GM23338 (cell line): ENCODE measurements around the gene SERPINA9. TPM values are rescaled to one million over a fixed set of nuclear protein-coding genes. Genes with fewer than 3 reads are reported as not detected.

Experiments used
- ATAC-seq: fragments of 200-7000 bp; cut with Tn5 transposase; 3 replicates; pipeline ENCODE4 v1.9.1; 2020
- DNase-seq: peaks from one replicate; pipeline ENCODE4 v3.0.0-alpha.2; 2015; ENCODE audit warnings: low spot score
- H2AFZ ChIP-seq: fragments of 200-600 bp; sonication (generic); 2 replicates; pipeline ENCODE4 v1.8.0; 2016; ENCODE audit warnings: antibody characterized with exemption, mild to moderate bottlenecking, moderate library complexity
- H3F3A ChIP-seq: fragments of 200-600 bp; sonication (generic); replicated peaks from 2 replicates; pipeline ENCODE4 v1.8.0; 2017; ENCODE audit warnings: antibody characterized with exemption, mixed run types, low read depth
- H3K27ac ChIP-seq: fragments of 200-600 bp; sonication (generic); 2 replicates; pipeline ENCODE4 v1.6.1; 2016; ENCODE audit warnings: low read depth
- H3K27me3 ChIP-seq: fragments of 200-600 bp; sonication (generic); 2 replicates; pipeline ENCODE4 v1.8.0; 2016; ENCODE audit warnings: mild to moderate bottlenecking, mixed run types, moderate library complexity; ENCODE audit not compliant: insufficient read depth
- H3K36me3 ChIP-seq: fragments of 200-600 bp; sonication (generic); 2 replicates; pipeline ENCODE4 v1.8.0; 2016; ENCODE audit warnings: mild to moderate bottlenecking; ENCODE audit not compliant: insufficient read depth
- H3K4me1 ChIP-seq: fragments of 200-600 bp; sonication (generic); 2 replicates; pipeline ENCODE4 v1.8.0; 2016; ENCODE audit warnings: mild to moderate bottlenecking, moderate library complexity; ENCODE audit not compliant: insufficient read depth
- H3K4me2 ChIP-seq: fragments of 200-600 bp; sonication (generic); 2 replicates; pipeline ENCODE4 v1.7.1; 2017; ENCODE audit warnings: mixed run types
- H3K4me3 ChIP-seq: fragments of 200-600 bp; sonication (generic); 2 replicates; pipeline ENCODE4 v1.6.1; 2016; ENCODE audit warnings: mixed run types
- H3K79me2 ChIP-seq: fragments of 200-600 bp; sonication (generic); replicated peaks from 2 replicates; pipeline ENCODE4 v1.8.0; 2017; ENCODE audit warnings: mild to moderate bottlenecking; ENCODE audit not compliant: insufficient read depth
- H3K9me2 ChIP-seq: fragments of 200-600 bp; sonication (generic); 2 replicates; pipeline ENCODE4 v1.8.0; 2017; ENCODE audit not compliant: insufficient read depth
- H4K20me1 ChIP-seq: fragments of 200-600 bp; sonication (generic); replicated peaks from 2 replicates; pipeline ENCODE4 v1.8.0; 2017; ENCODE audit warnings: mild to moderate bottlenecking; ENCODE audit not compliant: insufficient read depth
- H3K27ac Mint-ChIP-seq: 2 replicates; pipeline ENCODE4 v1.8.0; 2020; ENCODE audit warnings: inconsistent platforms, mild to moderate bottlenecking, moderate library complexity, mixed read lengths
- H3K27me3 Mint-ChIP-seq: 3 replicates; pipeline ENCODE4 v1.8.0; 2022; ENCODE audit warnings: low read depth, mild to moderate bottlenecking, moderate library complexity, mixed read lengths, inconsistent platforms; ENCODE audit not compliant: insufficient read depth, poor library complexity
- H3K36me3 Mint-ChIP-seq: 3 replicates; pipeline ENCODE4 v1.8.0; 2021; ENCODE audit warnings: low read depth, mild to moderate bottlenecking, inconsistent platforms, moderate library complexity, mixed read lengths
- H3K4me1 Mint-ChIP-seq: 3 replicates; pipeline ENCODE4 v1.8.0; 2020; ENCODE audit warnings: mild to moderate bottlenecking, inconsistent platforms, mixed read lengths
- H3K4me3 Mint-ChIP-seq: 3 replicates; pipeline ENCODE4 v1.8.0; 2021; ENCODE audit warnings: moderate library complexity, mild to moderate bottlenecking, inconsistent platforms, mixed read lengths
- H3K9me3 Mint-ChIP-seq: 3 replicates; pipeline ENCODE4 v1.8.0; 2020; ENCODE audit warnings: moderate library complexity, mild to moderate bottlenecking, inconsistent platforms, mixed read lengths
- EZH2 ChIP-seq: fragments of 200-600 bp; sonication (generic); IDR thresholded peaks from one replicate; pipeline ENCODE4 v1.8.0; 2017; ENCODE audit warnings: antibody characterized with exemption, mild to moderate bottlenecking, low read depth; ENCODE audit not compliant: unreplicated experiment
- EZH2phosphoT487 ChIP-seq: fragments of 200-600 bp; sonication (generic); IDR thresholded peaks from one replicate; pipeline ENCODE4 v1.8.1; 2018; ENCODE audit warnings: antibody characterized with exemption; ENCODE audit not compliant: unreplicated experiment
- JUNB ChIP-seq: IDR thresholded peaks from one replicate; pipeline ENCODE4 v1.6.1; 2016; ENCODE audit warnings: antibody characterized with exemption; ENCODE audit not compliant: unreplicated experiment
- POLR2AphosphoS5 ChIP-seq: IDR thresholded peaks from 2 replicates; pipeline ENCODE4 v1.6.1; 2016; ENCODE audit warnings: antibody characterized with exemption, low read depth
- STAT1 ChIP-seq: IDR thresholded peaks from one replicate; pipeline ENCODE4 v1.6.1; 2016; ENCODE audit warnings: antibody characterized with exemption; ENCODE audit not compliant: unreplicated experiment
- ZNF114 ChIP-seq: fragments of 250-450 bp; sonication (Bioruptor Pico); IDR thresholded peaks from 2 replicates; pipeline ENCODE4 v1.5.0; 2020; ENCODE audit warnings: mild to moderate bottlenecking, moderate library complexity
- ZNF331 ChIP-seq: fragments of 250-450 bp; sonication (Bioruptor Pico); IDR thresholded peaks from 2 replicates; pipeline ENCODE4 v1.5.0; 2020; ENCODE audit warnings: low read depth, mild to moderate bottlenecking, moderate library complexity
- polyA plus RNA-seq: library from polyadenylated mRNA; unstranded; fragments of >200 nt; fragmentation: Nextera tagmentation; extraction: Ambion mirVana; gene quantifications from 2 replicates; pipeline ENCODE4 v1.2.1, GENCODE V29; 2016
- total RNA-seq: library from RNA; depleted of rRNA; stranded (reverse); fragments of >200 nt; shearing (Covaris generic); gene quantifications from 2 replicates; pipeline ENCODE4 v1.2.3, GENCODE V29; 2014
- TF ChIP-seq, protein P1 (sequence below), 2 experiments: fragments of 200-600 bp in 1 of 2; sonication (generic) in 1 of 2; conservative IDR thresholded peaks; 2 replicates each; pipeline versions ENCODE4 v1.5.1 to v1.6.1; 2016 to 2017; ENCODE audit warnings: antibody characterized with exemption in 2 of 2, low read depth in 2 of 2, mild to moderate bottlenecking in 2 of 2, moderate library complexity in 1 of 2
- TF ChIP-seq, protein P2 (sequence below): fragments of 250-450 bp; sonication (Bioruptor Pico); IDR thresholded peaks from 2 replicates; pipeline ENCODE4 v1.5.0; 2020; ENCODE audit warnings: mild to moderate bottlenecking, moderate library complexity
- TF ChIP-seq, protein P3 (sequence below): IDR thresholded peaks from 2 replicates; pipeline ENCODE4 v1.6.1; 2016; ENCODE audit warnings: antibody characterized with exemption

The SERPINA9 gene
- total and polyA plus RNA-seq, 2 experiments from 2014 or later, result not detected

DNA sequence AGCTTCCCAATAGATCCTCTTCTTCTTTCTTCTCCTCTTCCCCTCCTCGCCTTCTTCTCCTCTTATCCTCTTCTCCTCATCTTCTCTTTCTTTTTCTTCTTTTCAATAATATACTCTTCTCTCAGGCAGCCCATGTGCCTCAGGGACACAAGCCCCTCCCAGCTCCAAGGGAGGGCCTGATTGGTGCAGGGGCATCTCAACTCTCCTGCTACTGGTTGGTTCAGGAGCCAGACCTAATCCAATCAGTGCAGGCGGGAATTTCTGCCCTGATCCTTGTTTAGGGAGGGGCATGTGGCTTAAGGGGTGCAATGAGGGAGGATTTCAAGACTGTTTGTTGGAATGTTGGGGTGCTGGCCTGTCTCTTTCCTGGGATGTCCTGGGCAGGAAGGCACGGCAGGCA lies 24.3 kb upstream of the SERPINA9 start (continued):
- TF ChIP-seq ZNF114 (CRISPR knock-in tag) (no peak), JUNB (no peak)
- TF ChIP-seq, protein P1, sequence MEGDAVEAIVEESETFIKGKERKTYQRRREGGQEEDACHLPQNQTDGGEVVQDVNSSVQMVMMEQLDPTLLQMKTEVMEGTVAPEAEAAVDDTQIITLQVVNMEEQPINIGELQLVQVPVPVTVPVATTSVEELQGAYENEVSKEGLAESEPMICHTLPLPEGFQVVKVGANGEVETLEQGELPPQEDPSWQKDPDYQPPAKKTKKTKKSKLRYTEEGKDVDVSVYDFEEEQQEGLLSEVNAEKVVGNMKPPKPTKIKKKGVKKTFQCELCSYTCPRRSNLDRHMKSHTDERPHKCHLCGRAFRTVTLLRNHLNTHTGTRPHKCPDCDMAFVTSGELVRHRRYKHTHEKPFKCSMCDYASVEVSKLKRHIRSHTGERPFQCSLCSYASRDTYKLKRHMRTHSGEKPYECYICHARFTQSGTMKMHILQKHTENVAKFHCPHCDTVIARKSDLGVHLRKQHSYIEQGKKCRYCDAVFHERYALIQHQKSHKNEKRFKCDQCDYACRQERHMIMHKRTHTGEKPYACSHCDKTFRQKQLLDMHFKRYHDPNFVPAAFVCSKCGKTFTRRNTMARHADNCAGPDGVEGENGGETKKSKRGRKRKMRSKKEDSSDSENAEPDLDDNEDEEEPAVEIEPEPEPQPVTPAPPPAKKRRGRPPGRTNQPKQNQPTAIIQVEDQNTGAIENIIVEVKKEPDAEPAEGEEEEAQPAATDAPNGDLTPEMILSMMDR (conservative IDR thresholded peaks at IDR 0.05; ENCODE audit: low read depth in 2 of 2), result no peak

DNA sequence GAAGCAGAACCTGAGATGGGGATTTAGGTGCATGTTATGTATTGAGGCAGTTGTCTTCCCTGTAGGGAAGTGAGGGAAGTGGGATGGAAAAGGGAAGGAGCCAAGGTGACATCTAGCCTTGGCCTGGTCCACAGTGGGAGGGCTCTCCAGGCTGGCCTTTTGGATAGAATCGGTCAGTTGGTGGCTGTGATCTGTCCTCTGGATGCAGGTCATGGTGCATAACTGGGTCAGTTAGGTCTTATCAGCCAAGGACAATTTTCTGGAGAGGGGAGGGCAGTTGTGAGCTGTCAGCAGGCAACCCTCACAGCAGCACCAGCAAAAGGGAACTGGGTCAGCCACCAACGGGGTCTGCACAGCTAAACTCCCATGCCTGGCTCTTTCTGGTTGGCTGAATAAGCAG lies 23.7 kb upstream of the SERPINA9 start:
- ATAC-seq (no peak), DNase-seq (no peak)
- peaks cover 11% of the 10 kb centered on the region; the same call in 1 of the 2 replicates for H3K9me2 ChIP-seq
- peaks cover 13% of the 10 kb centered on the region for H3K27me3 Mint-ChIP-seq
- H3F3A ChIP-seq, result no peaks in the 10 kb centered on the region
- no peak overlapping the region for H3K27ac Mint-ChIP-seq
- no peak overlapping the region for H3K4me3 Mint-ChIP-seq
- no peaks in the 10 kb centered on the region for H3K79me2 ChIP-seq
- no peaks in the 10 kb centered on the region for H3K9me3 Mint-ChIP-seq
- no peak overlapping the region for H3K27ac ChIP-seq
- no peak overlapping the region for H3K4me3 ChIP-seq
- H3K36me3 ChIP-seq, result no peaks in the 10 kb centered on the region
- H3K36me3 Mint-ChIP-seq, result no peaks in the 10 kb centered on the region
- no peaks in the 10 kb centered on the region for H3K4me1 Mint-ChIP-seq
- H2AFZ ChIP-seq, result no peak overlapping the region
- TF ChIP-seq EZH2phosphoT487 (no peak), STAT1 (no peak), POLR2AphosphoS5 (no peak), EZH2 (no peak), ZNF331 (no peak)
- TF ChIP-seq, protein P2, sequence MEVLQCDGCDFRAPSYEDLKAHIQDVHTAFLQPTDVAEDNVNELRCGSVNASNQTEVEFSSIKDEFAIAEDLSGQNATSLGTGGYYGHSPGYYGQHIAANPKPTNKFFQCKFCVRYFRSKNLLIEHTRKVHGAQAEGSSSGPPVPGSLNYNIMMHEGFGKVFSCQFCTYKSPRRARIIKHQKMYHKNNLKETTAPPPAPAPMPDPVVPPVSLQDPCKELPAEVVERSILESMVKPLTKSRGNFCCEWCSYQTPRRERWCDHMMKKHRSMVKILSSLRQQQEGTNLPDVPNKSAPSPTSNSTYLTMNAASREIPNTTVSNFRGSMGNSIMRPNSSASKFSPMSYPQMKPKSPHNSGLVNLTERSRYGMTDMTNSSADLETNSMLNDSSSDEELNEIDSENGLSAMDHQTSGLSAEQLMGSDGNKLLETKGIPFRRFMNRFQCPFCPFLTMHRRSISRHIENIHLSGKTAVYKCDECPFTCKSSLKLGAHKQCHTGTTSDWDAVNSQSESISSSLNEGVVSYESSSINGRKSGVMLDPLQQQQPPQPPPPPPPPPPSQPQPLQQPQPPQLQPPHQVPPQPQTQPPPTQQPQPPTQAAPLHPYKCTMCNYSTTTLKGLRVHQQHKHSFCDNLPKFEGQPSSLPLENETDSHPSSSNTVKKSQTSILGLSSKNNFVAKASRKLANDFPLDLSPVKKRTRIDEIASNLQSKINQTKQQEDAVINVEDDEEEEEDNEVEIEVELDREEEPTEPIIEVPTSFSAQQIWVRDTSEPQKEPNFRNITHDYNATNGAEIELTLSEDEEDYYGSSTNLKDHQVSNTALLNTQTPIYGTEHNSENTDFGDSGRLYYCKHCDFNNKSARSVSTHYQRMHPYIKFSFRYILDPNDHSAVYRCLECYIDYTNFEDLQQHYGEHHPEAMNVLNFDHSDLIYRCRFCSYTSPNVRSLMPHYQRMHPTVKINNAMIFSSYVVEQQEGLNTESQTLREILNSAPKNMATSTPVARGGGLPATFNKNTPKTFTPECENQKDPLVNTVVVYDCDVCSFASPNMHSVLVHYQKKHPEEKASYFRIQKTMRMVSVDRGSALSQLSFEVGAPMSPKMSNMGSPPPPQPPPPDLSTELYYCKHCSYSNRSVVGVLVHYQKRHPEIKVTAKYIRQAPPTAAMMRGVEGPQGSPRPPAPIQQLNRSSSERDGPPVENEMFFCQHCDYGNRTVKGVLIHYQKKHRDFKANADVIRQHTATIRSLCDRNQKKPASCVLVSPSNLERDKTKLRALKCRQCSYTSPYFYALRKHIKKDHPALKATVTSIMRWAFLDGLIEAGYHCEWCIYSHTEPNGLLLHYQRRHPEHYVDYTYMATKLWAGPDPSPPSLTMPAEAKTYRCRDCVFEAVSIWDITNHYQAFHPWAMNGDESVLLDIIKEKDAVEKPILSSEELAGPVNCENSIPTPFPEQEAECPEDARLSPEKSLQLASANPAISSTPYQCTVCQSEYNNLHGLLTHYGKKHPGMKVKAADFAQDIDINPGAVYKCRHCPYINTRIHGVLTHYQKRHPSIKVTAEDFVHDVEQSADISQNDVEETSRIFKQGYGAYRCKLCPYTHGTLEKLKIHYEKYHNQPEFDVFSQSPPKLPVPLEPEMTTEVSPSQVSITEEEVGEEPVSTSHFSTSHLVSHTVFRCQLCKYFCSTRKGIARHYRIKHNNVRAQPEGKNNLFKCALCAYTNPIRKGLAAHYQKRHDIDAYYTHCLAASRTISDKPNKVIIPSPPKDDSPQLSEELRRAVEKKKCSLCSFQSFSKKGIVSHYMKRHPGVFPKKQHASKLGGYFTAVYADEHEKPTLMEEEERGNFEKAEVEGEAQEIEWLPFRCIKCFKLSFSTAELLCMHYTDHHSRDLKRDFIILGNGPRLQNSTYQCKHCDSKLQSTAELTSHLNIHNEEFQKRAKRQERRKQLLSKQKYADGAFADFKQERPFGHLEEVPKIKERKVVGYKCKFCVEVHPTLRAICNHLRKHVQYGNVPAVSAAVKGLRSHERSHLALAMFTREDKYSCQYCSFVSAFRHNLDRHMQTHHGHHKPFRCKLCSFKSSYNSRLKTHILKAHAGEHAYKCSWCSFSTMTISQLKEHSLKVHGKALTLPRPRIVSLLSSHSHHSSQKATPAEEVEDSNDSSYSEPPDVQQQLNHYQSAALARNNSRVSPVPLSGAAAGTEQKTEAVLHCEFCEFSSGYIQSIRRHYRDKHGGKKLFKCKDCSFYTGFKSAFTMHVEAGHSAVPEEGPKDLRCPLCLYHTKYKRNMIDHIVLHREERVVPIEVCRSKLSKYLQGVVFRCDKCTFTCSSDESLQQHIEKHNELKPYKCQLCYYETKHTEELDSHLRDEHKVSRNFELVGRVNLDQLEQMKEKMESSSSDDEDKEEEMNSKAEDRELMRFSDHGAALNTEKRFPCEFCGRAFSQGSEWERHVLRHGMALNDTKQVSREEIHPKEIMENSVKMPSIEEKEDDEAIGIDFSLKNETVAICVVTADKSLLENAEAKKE (CRISPR knock-in tag), result no peak
- TF ChIP-seq, protein P3, sequence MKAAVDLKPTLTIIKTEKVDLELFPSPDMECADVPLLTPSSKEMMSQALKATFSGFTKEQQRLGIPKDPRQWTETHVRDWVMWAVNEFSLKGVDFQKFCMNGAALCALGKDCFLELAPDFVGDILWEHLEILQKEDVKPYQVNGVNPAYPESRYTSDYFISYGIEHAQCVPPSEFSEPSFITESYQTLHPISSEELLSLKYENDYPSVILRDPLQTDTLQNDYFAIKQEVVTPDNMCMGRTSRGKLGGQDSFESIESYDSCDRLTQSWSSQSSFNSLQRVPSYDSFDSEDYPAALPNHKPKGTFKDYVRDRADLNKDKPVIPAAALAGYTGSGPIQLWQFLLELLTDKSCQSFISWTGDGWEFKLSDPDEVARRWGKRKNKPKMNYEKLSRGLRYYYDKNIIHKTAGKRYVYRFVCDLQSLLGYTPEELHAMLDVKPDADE, result no peak
- TF ChIP-seq, protein P1 (conservative IDR thresholded peaks at IDR 0.05; ENCODE audit: low read depth in 2 of 2), result no peak
- no peaks in the 10 kb centered on the region for H4K20me1 ChIP-seq
- H3K4me1 ChIP-seq, result no peaks in the 10 kb centered on the region
- H3K4me2 ChIP-seq, result no peak overlapping the region
- H3K27me3 ChIP-seq, result no peaks in the 10 kb centered on the region
